22Rv1 (cell line): Measurements from ENCODE around the gene PFKL.

Experiments
- CTCF ChIP-seq: fragments of 450-650 bp; IDR thresholded peaks from 2 replicates; pipeline ENCODE4 v1.5.1; 2017; ENCODE audit warnings: mild to moderate bottlenecking
- ZFX ChIP-seq: fragments of 450-650 bp; IDR thresholded peaks from 2 replicates; pipeline ENCODE4 v1.6.1; 2017; ENCODE audit warnings: antibody characterized with exemption, borderline replicate concordance

- no peak for TF ChIP-seq CTCF
- no peak for TF ChIP-seq ZFX
These were observed 59.5 kb downstream of the PFKL start for GRCh38 chr21:44359396-44359795.
